ENCODE data around the gene MNX1.

- TF ChIP-seq KLF6 (CRISPR knock-in tag; IDR thresholded peaks at IDR 0.05; ENCODE audit: borderline replicate concordance) (no peak), NFXL1 (CRISPR knock-in tag; IDR thresholded peaks at IDR 0.05) (no peak), ETV6 (IDR thresholded peaks at IDR 0.05; ENCODE audit: borderline replicate concordance in 1 of 2, low read depth in 2 of 2, low read length in 1 of 2) (no peak), ETV6 (CRISPR knock-in tag; IDR thresholded peaks at IDR 0.05; ENCODE audit: borderline replicate concordance) (no peak), ZFP36 (IDR thresholded peaks at IDR 0.05; ENCODE audit: low read depth, low read length, partially characterized antibody) (no peak)
Measured at GRCh38 chr7:157047148-157047547, 36.7 kb upstream of the MNX1 start.
